GM18507 (cell line): ENCODE measurements around the gene LFNG.
A peak's percentile ranks its signal among the peaks of the same experiment; 100 is the strongest.

Source experiments
- DNase-seq: peaks from one replicate; pipeline ENCODE4 v3.0.0; 2011; ENCODE audit warnings: low read depth; ENCODE audit not compliant: insufficient read length; ENCODE audit errors: extremely low spot score
- FAIRE-seq: peaks from 2 replicates; lab custom pipeline; 2011; peaks lifted over from hg19 to GRCh38; lab: Jason Lieb, UNC

LFNG gene

GRCh38 chr7:2519119-2519930 lies at the start of gene LFNG:
LFNG (plus strand) TSS chr7:2519774; CDS start chr7:2519862, 88 bp downstream.
- peak; percentile 59 for FAIRE-seq
- DNase-seq: peak; percentile 97

- FAIRE-seq (no peak), DNase-seq (no peak)
Measured at GRCh38 chr7:2470204-2471021, 49.2 kb upstream of the LFNG start.

GRCh38 chr7:2471022-2471329 lies 48.6 kb upstream of the LFNG start:
- no peak for FAIRE-seq

GRCh38 chr7:2471396-2471795 lies 48.2 kb upstream of the LFNG start:
- DNase-seq: no peak

More at GRCh38 chr7:2471022-2471329, 48.6 kb upstream of the LFNG start:
- DNase-seq: no peak

GRCh38 chr7:2472739-2473138 lies 46.8 kb upstream of the LFNG start:
- no peak for FAIRE-seq

More at GRCh38 chr7:2471396-2471795, 48.2 kb upstream of the LFNG start:
- FAIRE-seq: no peak

GRCh38 chr7:2473496-2474180 lies 45.9 kb upstream of the LFNG start:
- no peak for DNase-seq
- no peak for FAIRE-seq

More at GRCh38 chr7:2472739-2473138, 46.8 kb upstream of the LFNG start:
- DNase-seq: no peak

GRCh38 chr7:2474224-2474623 lies 45.4 kb upstream of the LFNG start:
- DNase-seq (no peak), FAIRE-seq (no peak)

GRCh38 chr7:2474813-2475677 lies 44.5 kb upstream of the LFNG start:
- FAIRE-seq (no peak), DNase-seq (no peak)

- no peak for FAIRE-seq
- no peak for DNase-seq
Measured at GRCh38 chr7:2475678-2476015, 43.9 kb upstream of the LFNG start.

GRCh38 chr7:2476298-2476697 lies 43.3 kb upstream of the LFNG start, which contains the start of gene GRIFIN:
GRIFIN (minus strand) TSS chr7:2476398; CDS start chr7:2476383, 15 bp downstream.
- FAIRE-seq: no peak
- DNase-seq: no peak

GRCh38 chr7:2476776-2477446 lies 42.7 kb upstream of the LFNG start:
- FAIRE-seq (no peak), DNase-seq (no peak)

- peak; percentile 49 for DNase-seq
Measured at GRCh38 chr7:2477447-2478398, 41.9 kb upstream of the LFNG start.

GRCh38 chr7:2478399-2478785 lies 41.2 kb upstream of the LFNG start:
- DNase-seq: no peak
- no peak for FAIRE-seq

More at GRCh38 chr7:2477447-2478398, 41.9 kb upstream of the LFNG start:
- FAIRE-seq: no peak

GRCh38 chr7:2478800-2479199 lies 40.8 kb upstream of the LFNG start:
- no peak for DNase-seq
- no peak for FAIRE-seq

GRCh38 chr7:2479276-2480069 lies 40.1 kb upstream of the LFNG start:
- FAIRE-seq (no peak), DNase-seq (no peak)

GRCh38 chr7:2480070-2480408 lies 39.5 kb upstream of the LFNG start:
- DNase-seq: no peak
- FAIRE-seq: no peak

- FAIRE-seq: no peak
- no peak for DNase-seq
Measured at GRCh38 chr7:2481195-2481594, 38.4 kb upstream of the LFNG start.
